Neutrophil (primary cell): ENCODE results near the gene PRDM12.

Experiments
- H3K27ac ChIP-seq: fragments of 200-600 bp; sonication (generic); 2 replicates; pipeline ENCODE4 v1.5.1; 2016; ENCODE audit warnings: mild to moderate bottlenecking, moderate library complexity
- H3K27me3 ChIP-seq: fragments of 200-600 bp; sonication (generic); 2 replicates; pipeline ENCODE4 v1.6.0; 2016; ENCODE audit warnings: mild to moderate bottlenecking
- H3K36me3 ChIP-seq: fragments of 200-600 bp; sonication (generic); 2 replicates; pipeline ENCODE4 v1.5.1; 2017
- H3K4me1 ChIP-seq, 2 experiments: fragments of 200-600 bp in 1 of 2; sonication (generic) in 1 of 2; 1 replicate in 1 of 2; 2 replicates in 1 of 2; pipeline versions ENCODE4 v1.5.1 to v1.6.1; 2013 to 2016; ENCODE audit warnings: low read depth in 1 of 2, low read length in 1 of 2, mild to moderate bottlenecking in 1 of 2, moderate library complexity in 1 of 2; ENCODE audit not compliant: control insufficient read depth in 1 of 2, insufficient read depth in 1 of 2
- H3K4me3 ChIP-seq, 2 experiments: fragments of 200-600 bp in 1 of 2; sonication (generic) in 1 of 2; 1 replicate in 1 of 2; 2 replicates in 1 of 2; pipeline ENCODE4 v1.5.1; 2013 to 2016; ENCODE audit warnings: low read depth in 1 of 2, low read length in 1 of 2, mild to moderate bottlenecking in 1 of 2, moderate library complexity in 1 of 2
- H3K9me3 ChIP-seq: fragments of 200-600 bp; sonication (generic); 2 replicates; pipeline ENCODE4 v1.5.1; 2016
- TF ChIP-seq, protein P1 (sequence below): fragments of 200-600 bp; sonication (generic); IDR thresholded peaks from 2 replicates; pipeline ENCODE4 v1.5.1; 2016; ENCODE audit warnings: antibody characterized with exemption

Gene PRDM12

DNA sequence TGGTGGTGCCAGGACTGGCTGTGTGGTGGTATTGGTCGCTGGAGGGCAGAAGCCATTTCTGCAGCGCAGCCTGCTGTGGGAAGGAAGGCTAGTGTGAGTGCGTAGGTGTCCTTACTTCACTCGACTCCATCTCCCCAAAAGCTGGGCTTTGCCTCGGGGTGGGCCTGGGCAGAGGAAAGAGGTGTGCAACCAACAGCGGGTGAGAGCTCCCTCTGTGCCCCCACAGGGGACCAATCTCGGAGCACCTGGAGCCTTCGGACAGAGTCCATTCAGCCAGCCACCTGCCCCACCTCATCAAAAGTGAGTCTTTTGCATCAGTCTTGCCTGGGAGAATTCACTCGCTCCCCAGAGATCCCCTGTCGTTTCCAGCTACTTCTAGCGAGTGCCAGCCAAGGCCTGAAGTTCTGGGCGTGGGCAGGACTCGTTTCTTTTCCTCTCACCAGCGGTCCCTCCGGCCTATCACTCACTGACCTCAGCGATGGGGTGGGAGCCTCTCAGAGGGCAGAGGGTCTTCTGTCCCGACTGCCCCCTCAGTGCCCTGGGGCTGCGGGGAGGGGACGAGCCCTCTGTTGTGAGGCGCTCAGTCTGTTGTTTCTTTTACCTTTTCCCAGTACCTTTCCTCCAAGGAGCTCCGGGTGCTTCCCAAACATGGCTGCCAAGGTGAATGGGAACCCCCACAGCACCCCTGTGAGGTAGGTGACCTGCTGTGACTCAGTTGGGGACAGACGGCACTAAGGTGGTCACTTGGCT, 32.9 kb upstream of the PRDM12 start:
- TF ChIP-seq, protein P1, sequence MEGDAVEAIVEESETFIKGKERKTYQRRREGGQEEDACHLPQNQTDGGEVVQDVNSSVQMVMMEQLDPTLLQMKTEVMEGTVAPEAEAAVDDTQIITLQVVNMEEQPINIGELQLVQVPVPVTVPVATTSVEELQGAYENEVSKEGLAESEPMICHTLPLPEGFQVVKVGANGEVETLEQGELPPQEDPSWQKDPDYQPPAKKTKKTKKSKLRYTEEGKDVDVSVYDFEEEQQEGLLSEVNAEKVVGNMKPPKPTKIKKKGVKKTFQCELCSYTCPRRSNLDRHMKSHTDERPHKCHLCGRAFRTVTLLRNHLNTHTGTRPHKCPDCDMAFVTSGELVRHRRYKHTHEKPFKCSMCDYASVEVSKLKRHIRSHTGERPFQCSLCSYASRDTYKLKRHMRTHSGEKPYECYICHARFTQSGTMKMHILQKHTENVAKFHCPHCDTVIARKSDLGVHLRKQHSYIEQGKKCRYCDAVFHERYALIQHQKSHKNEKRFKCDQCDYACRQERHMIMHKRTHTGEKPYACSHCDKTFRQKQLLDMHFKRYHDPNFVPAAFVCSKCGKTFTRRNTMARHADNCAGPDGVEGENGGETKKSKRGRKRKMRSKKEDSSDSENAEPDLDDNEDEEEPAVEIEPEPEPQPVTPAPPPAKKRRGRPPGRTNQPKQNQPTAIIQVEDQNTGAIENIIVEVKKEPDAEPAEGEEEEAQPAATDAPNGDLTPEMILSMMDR, result no peak
- no peaks in the 10 kb centered on the region for H3K4me1 ChIP-seq
- no peak overlapping the region for H3K4me3 ChIP-seq
- peaks cover 98% of the 10 kb centered on the region for H3K36me3 ChIP-seq
- H3K9me3 ChIP-seq, result no peaks in the 10 kb centered on the region
- H3K27ac ChIP-seq, result no peak overlapping the region
- no peaks in the 10 kb centered on the region for H3K27me3 ChIP-seq

DNA sequence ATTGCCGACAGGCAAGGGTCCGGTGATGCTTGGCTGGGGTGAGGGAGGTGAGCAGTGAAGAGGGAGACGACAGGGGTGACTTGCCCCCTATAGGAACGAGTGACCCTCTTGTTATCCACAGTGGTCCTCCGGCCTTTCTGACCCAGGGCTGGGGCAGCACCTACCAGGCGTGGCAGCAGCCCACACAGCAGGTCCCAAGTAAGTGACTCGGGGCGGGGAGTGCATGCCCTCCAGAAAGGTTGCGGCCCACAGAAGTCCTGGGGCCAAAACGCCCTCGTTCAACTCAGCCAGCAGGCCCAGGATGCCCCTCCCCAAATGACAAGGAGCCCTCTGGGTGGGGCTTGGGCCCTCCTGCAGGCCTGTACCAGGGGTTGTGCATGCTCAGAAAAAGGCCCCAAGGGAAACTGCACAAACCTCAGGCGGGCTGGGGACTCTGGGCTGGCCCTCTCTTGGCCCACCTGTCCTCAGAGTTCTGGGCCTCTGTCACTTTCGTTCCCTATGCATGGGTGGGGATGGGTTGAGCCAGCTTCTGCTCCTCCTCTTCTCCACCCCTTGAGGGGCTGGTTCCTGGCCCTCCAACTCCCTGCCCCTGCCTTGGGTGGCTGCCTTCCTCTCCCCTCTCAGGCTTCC, 32.2 kb upstream of the PRDM12 start:
- H3K4me3 ChIP-seq, result no peak overlapping the region
- no peak overlapping the region for H3K27ac ChIP-seq
- peaks cover 97% of the 10 kb centered on the region for H3K36me3 ChIP-seq
- no peaks in the 10 kb centered on the region for H3K27me3 ChIP-seq
- TF ChIP-seq, protein P1, result no peak
- no peaks in the 10 kb centered on the region for H3K4me1 ChIP-seq
- H3K9me3 ChIP-seq, result no peaks in the 10 kb centered on the region

DNA sequence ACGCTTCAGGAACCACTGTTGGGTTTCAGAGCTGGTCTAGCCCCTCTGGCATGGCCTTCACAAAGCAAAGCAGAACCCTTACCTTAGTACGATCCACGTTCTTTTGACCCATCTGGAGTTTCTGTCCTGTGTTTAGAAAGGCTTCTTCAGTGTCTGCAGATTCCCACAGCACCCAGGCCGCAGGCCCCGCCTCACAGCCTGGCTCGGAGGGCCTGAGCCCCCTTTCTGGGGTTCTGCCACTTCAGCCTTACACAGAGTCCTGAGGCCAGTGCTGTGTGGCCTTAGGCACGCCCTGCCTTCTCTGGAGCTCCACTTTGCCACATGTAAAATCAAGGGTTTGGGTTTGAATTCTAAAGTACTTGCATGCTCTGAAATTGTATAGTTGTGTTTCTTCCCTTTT, 31.6 kb upstream of the PRDM12 start:
- TF ChIP-seq, protein P1, result no peak
- H3K9me3 ChIP-seq, result no peaks in the 10 kb centered on the region
- peaks cover 93% of the 10 kb centered on the region for H3K36me3 ChIP-seq
- H3K4me1 ChIP-seq, result no peaks in the 10 kb centered on the region
- no peak overlapping the region for H3K27ac ChIP-seq
- H3K4me3 ChIP-seq, result no peak overlapping the region
- no peaks in the 10 kb centered on the region for H3K27me3 ChIP-seq

DNA sequence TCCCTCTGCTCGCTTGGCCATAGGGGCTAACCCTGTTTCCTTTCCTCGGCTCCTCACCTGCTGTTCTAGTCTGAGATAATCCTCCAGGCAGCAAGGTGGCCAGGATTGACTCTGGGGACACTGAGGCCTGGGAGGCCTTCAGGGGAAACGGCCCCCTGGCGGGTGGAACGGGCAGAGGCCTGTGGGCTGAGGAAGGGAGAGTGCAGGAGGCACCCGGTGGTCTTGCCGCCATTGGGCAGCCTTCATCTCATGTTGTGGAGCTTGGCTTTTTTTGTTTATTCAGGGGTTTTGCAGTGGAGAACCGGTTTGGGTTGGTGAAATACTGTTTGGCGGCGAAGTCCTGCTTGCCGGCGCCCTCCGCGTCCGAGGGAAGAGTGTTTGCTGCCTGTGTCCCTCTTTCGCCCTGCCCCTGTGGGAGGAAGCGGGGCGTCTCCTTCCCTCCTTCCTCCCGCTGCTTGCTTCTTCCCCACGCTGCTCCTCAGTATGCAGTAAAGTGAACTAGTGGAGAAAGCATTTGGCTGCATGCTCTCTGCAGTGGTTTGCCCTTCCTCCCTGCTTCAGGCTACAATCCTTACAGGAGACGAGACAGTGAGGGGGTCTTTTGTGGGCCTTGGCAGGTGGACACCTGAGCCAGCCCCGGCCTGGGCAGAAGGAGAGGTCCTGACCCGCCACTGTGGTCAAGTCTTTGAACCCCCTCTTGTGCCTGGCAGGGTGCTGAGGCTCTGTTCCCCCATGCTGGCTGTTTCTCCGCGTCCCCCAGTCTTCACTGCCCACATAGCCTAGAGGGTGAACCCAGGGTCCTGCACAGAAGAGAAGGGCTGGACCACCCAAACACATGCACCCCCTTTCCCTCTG, 30.8 kb upstream of the PRDM12 start:
- H3K4me3 ChIP-seq, result no peak overlapping the region
- no peaks in the 10 kb centered on the region for H3K27me3 ChIP-seq
- H3K27ac ChIP-seq, result no peak overlapping the region
- H3K36me3 ChIP-seq, result peaks cover 90% of the 10 kb centered on the region
- no peaks in the 10 kb centered on the region for H3K4me1 ChIP-seq
- TF ChIP-seq, protein P1, result no peak
- H3K9me3 ChIP-seq, result no peaks in the 10 kb centered on the region

DNA sequence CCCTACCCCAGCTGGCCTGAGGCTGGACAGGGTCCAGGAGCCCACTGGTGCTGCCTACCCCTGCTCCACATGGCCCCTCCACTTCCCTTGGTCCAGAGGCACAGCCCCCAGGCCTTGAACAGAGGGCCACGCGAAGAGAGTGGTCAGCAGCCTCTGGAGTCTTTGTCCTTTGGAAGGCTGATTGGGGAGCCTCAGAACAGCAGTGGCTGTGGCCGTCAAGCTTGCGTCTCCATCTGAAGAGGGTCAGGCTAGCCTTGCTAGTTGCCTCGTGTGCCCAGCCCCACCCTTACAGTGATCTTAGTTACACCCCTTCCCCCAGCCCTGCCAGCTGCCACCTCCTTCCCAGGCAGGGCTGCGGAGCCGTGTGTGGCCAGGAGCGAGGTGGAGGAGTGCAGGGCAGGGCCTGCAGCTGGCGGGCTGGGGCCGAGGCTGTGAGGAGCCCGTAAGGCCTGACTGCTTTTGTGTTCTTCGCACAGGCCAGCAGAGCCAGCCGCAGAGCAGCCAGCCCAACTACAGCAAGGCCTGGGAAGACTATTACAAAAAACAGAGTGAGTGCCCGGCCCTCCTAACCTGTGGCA, 30.1 kb upstream of the PRDM12 start:
- no peaks in the 10 kb centered on the region for H3K27me3 ChIP-seq
- no peak overlapping the region for H3K4me3 ChIP-seq
- H3K27ac ChIP-seq, result no peak overlapping the region
- no peaks in the 10 kb centered on the region for H3K4me1 ChIP-seq
- TF ChIP-seq, protein P1, result no peak
- H3K9me3 ChIP-seq, result no peaks in the 10 kb centered on the region
- H3K36me3 ChIP-seq, result peaks cover 88% of the 10 kb centered on the region
